K562 (cell line): ENCODE results near the gene FAM53B. TPM values are rescaled to one million over a fixed set of nuclear protein-coding genes. Genes with fewer than 3 reads are reported as not detected.

Experiments
- ATAC-seq: fragments of 200-7000 bp; cut with Tn5 transposase; 3 replicates; pipeline ENCODE4 v1.9.1; 2020; ENCODE audit warnings: moderate library complexity
- BruUV-seq: library from RNA; stranded (reverse); fragments of 400-500 nt; replicated peaks from 2 replicates; lab custom pipeline; 2021; lab: Mats Ljungman, UMichigan
- CTCF ChIA-PET: fragments of 300-600 bp; formaldehyde crosslinking; extraction: SDS; loops from one replicate; lab custom pipeline; 2021; ENCODE audit warnings: low intra/inter-chr PET ratio; lab: Yijun Ruan, JAX
- POLR2A ChIA-PET: fragments of 300-600, 350-650 bp; sonication (Branson Sonifier 250); formaldehyde crosslinking; extraction: SDS; loops from one replicate; lab custom pipeline; 2021; ENCODE audit warnings: antibody characterized with exemption, inconsistent platforms; lab: Yijun Ruan, JAX
- DNase-seq, 4 experiments: peaks; one replicate each; pipeline versions ENCODE4 v3.0.0 to v3.0.0-alpha.2; 2011 to 2018; ENCODE audit warnings: low spot score in 3 of 4, mixed read lengths in 3 of 4; ENCODE audit errors: extremely low read depth in 1 of 4
- FAIRE-seq: peaks from 2 replicates; lab custom pipeline; 2011; peaks lifted over from hg19 to GRCh38; lab: Jason Lieb, UNC
- H2AFZ ChIP-seq: 2 replicates; pipeline ENCODE4 v1.6.0; 2011; ENCODE audit warnings: low read depth, low read length, control low read depth, inconsistent platforms
- H3K27ac ChIP-seq: fragments of 200-600 bp; 3 replicates; pipeline ENCODE4 v1.8.0; 2011; ENCODE audit warnings: low read depth, mild to moderate bottlenecking, control low read depth, inconsistent platforms, low read length, moderate library complexity, mixed read lengths; ENCODE audit errors: extremely low read depth
- H3K27me3 ChIP-seq, 2 experiments: fragments of 300-600 bp in 1 of 2; 2 replicates in 1 of 2; 3 replicates in 1 of 2; pipeline versions ENCODE4 v1.6.0 to v1.8.0; 2011; ENCODE audit warnings: inconsistent platforms in 2 of 2, low read length in 2 of 2, mild to moderate bottlenecking in 1 of 2, mixed read lengths in 1 of 2, moderate library complexity in 1 of 2; ENCODE audit not compliant: control insufficient read depth in 2 of 2, insufficient read depth in 2 of 2
- H3K36me3 ChIP-seq: fragments of 300-600 bp; 3 replicates; pipeline ENCODE4 v1.8.0; 2011; ENCODE audit warnings: mild to moderate bottlenecking, low read length, inconsistent platforms; ENCODE audit not compliant: control insufficient read depth, insufficient read depth
- H3K4me1 ChIP-seq, 2 experiments: fragments of 200-600 bp in 1 of 2; replicated peaks in 1 of 2; 2 replicates in 1 of 2; 3 replicates in 1 of 2; pipeline versions ENCODE4 v1.5.1 to v1.8.0; 2011; ENCODE audit warnings: inconsistent platforms in 2 of 2, low read length in 2 of 2, mild to moderate bottlenecking in 1 of 2, mixed read lengths in 1 of 2, moderate library complexity in 1 of 2; ENCODE audit not compliant: control insufficient read depth in 2 of 2, insufficient read depth in 2 of 2
- H3K4me2 ChIP-seq: 2 replicates; pipeline ENCODE4 v1.6.1; 2011; ENCODE audit warnings: low read length, control low read depth, inconsistent platforms, mixed read lengths; ENCODE audit not compliant: insufficient read depth
- H3K4me3 ChIP-seq: fragments of 200-600 bp; sonication (generic), shearing (Covaris generic); 2 replicates; pipeline ENCODE4 v1.5.1; 2016; ENCODE audit warnings: control low read depth, inconsistent platforms
- H3K79me2 ChIP-seq: fragments of 200-600 bp; 3 replicates; pipeline ENCODE4 v1.8.0; 2011; ENCODE audit warnings: low read length, inconsistent platforms; ENCODE audit not compliant: control insufficient read depth, insufficient read depth
- H3K9ac ChIP-seq, 2 experiments: 2 replicates each; pipeline versions ENCODE4 v1.6.0 to v1.6.1; 2011; ENCODE audit warnings: low read depth in 2 of 2, low read length in 2 of 2, control low read depth in 1 of 2, inconsistent platforms in 1 of 2, mild to moderate bottlenecking in 1 of 2, mixed read lengths in 1 of 2; ENCODE audit not compliant: insufficient read depth in 1 of 2
- H3K9me1 ChIP-seq: one replicate; pipeline ENCODE4 v1.6.0; 2011; ENCODE audit warnings: inconsistent platforms, mild to moderate bottlenecking, low read length, moderate library complexity; ENCODE audit not compliant: control insufficient read depth, insufficient read depth
- H3K9me3 ChIP-seq: replicated peaks from 2 replicates; pipeline ENCODE4 v1.5.1; 2011; ENCODE audit warnings: low read depth, low read length, inconsistent platforms; ENCODE audit not compliant: control insufficient read depth, insufficient read depth
- H4K20me1 ChIP-seq: replicated peaks from 2 replicates; pipeline ENCODE4 v1.6.1; 2011; ENCODE audit warnings: low read length, inconsistent platforms, mixed read lengths; ENCODE audit not compliant: control insufficient read depth, insufficient read depth
- DMBX1 ChIP-seq: fragments of 250-450 bp; sonication (Bioruptor Pico); IDR thresholded peaks from 2 replicates; pipeline ENCODE4 v1.8.0; 2022; ENCODE audit warnings: inconsistent platforms, mild to moderate bottlenecking, moderate library complexity, borderline replicate concordance
- KHSRP ChIP-seq: fragments of 450-650 bp; IDR thresholded peaks from 2 replicates; pipeline ENCODE4 v1.6.1; 2017
- MAFF ChIP-seq: IDR thresholded peaks from 2 replicates; pipeline ENCODE4 v1.6.1; 2012; ENCODE audit warnings: low read length, improper control_type of control experiment
- MEF2D ChIP-seq: conservative IDR thresholded peaks from 2 replicates; pipeline ENCODE4 v1.6.1; 2016; ENCODE audit warnings: low read depth, missing genetic modification characterization, missing compliant biosample characterization
- PTTG1 ChIP-seq: fragments of 450-650 bp; IDR thresholded peaks from 2 replicates; pipeline ENCODE4 v1.6.1; 2016; ENCODE audit warnings: low read depth, mild to moderate bottlenecking, missing genetic modification characterization, missing compliant biosample characterization
- SAFB ChIP-seq: fragments of 200-400 bp; formaldehyde crosslinking; IDR thresholded peaks from 2 replicates; pipeline ENCODE4 v1.6.1; 2017; ENCODE audit warnings: low read depth, low read length, borderline replicate concordance
- SMAD4 ChIP-seq: fragments of 250-450 bp; sonication (Bioruptor Pico); conservative IDR thresholded peaks from 2 replicates; pipeline ENCODE4 v1.8.0; 2021; ENCODE audit warnings: inconsistent platforms, mild to moderate bottlenecking, moderate library complexity
- SPI1 ChIP-seq: IDR thresholded peaks from 2 replicates; pipeline ENCODE4 v1.6.1; 2011; ENCODE audit warnings: low read depth, low read length, control low read depth, borderline replicate concordance
- ZNF165 ChIP-seq: fragments of 250-450 bp; sonication (Bioruptor Pico); IDR thresholded peaks from 2 replicates; pipeline ENCODE4 v1.4.0; 2020; ENCODE audit warnings: borderline replicate concordance
- WGBS: fragments of 100-300 bp; shearing (Covaris generic); methylation state at CpG from one replicate; pipeline ENCODE4 v1.1.6; 2016; ENCODE audit warnings: low coverage, mixed read lengths; ENCODE audit not compliant: insufficient coverage; ENCODE audit errors: missing lambda C conversion rate; 5-methylcytosine and 5-hydroxymethylcytosine counted together
- in situ Hi-C: fragments of 300-500 bp; cut with MboI; formaldehyde crosslinking; loops from 4 replicates; pipeline ENCODE4 v1.15.0; 2018; ENCODE audit warnings: inconsistent platforms, mixed read lengths
- intact Hi-C: fragments of 100-400 bp; cut with micrococcal nuclease; formaldehyde crosslinking; loops from 2 replicates; pipeline ENCODE4 v1.14.2; 2022
- polyA plus RNA-seq, 8 experiments: library from polyadenylated mRNA; depleted of rRNA in 4 of 8; stranded (reverse) in 5 of 8; unstranded in 3 of 8; fragments of >200 nt; fragmentation: Nextera tagmentation in 2 of 8; fragmentation: Illumina TruSeq in 1 of 8; extraction: Ambion mirVana in 2 of 8; extraction: Trizol in 1 of 8; gene quantifications; 2 replicates each; pipeline versions ENCODE4 v1.2.1 to v1.2.3, GENCODE V29; 2011 to 2014; ENCODE audit warnings: inconsistent platforms in 1 of 8, missing spikeins in 1 of 8
- total RNA-seq, 7 experiments: library from RNA; depleted of rRNA in 6 of 7; stranded (reverse); fragments of >200 nt in 6 of 7; fragmentation: Illumina TruSeq in 2 of 7; extraction: Trizol in 2 of 7; gene quantifications; 2 replicates each; pipeline versions ENCODE4 v1.2.1 to v1.2.3, GENCODE V29; 2011 to 2021; ENCODE audit warnings: low replicate concordance in 1 of 7
- TF ChIP-seq, protein P1 (sequence below), 2 experiments: IDR thresholded peaks in 1 of 2; conservative IDR thresholded peaks in 1 of 2; 2 replicates each; pipeline ENCODE4 v1.6.1; 2016; ENCODE audit warnings: low read depth in 2 of 2, mild to moderate bottlenecking in 1 of 2, missing compliant biosample characterization in 1 of 2, missing genetic modification characterization in 1 of 2, moderate library complexity in 1 of 2

FAM53B gene
- total and polyA plus RNA-seq, 9 of the 15 experiments (the other 6 are each of a cell fraction or from before 2014, with no cell fraction given), result 0.03 to 16.5 (median 5.0) TPM

DNA sequence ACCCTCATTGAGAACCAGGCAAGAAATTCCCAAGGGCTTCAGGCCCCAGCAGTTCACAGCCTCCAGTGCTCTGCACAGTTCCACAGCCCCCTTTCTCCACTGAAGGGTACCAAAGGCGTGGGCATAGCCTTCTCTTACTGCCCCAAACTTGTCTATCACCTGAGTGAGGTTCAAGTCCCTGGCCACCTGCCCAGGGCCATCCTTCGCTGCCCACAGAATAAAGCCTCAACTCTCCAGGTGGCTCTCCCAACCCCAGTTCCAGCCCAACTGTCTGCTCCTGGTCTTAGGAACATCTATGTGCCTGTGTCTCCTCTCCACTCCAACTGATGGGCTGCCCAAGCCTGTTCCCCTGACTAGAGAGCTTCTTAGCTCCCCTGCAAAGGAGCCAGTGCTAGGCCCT lies 79.1 kb downstream of the FAM53B start:
- CTCF ChIA-PET, result no interaction called here
- no peak overlapping the region for H3K4me3 ChIP-seq
- POLR2A ChIA-PET, result no interaction called here
- H3K4me1 ChIP-seq, result peaks cover 11 to 34% of the 10 kb centered on the region in 2 experiments
- 100% methylated on average over 1 of the region's 2 CpGs for WGBS
- no peak overlapping the region for H3K27ac ChIP-seq
- DNase-seq (no peak), FAIRE-seq (no peak), ATAC-seq (no peak)
- no TSS peak for BruUV-seq
- in situ Hi-C loops (no loop called here), intact Hi-C loops (no loop called here)
- no peaks in the 10 kb centered on the region for H3K9me1 ChIP-seq
- H3K79me2 ChIP-seq, result peaks cover 3% of the 10 kb centered on the region; the same call in 2 of the 3 replicates
- no peak overlapping the region for H3K4me2 ChIP-seq
- TF ChIP-seq ZNF165 (CRISPR knock-in tag), result no peak
- TF ChIP-seq DMBX1, result no peak
- TF ChIP-seq MEF2D (tag), result no peak
- TF ChIP-seq, protein P1, sequence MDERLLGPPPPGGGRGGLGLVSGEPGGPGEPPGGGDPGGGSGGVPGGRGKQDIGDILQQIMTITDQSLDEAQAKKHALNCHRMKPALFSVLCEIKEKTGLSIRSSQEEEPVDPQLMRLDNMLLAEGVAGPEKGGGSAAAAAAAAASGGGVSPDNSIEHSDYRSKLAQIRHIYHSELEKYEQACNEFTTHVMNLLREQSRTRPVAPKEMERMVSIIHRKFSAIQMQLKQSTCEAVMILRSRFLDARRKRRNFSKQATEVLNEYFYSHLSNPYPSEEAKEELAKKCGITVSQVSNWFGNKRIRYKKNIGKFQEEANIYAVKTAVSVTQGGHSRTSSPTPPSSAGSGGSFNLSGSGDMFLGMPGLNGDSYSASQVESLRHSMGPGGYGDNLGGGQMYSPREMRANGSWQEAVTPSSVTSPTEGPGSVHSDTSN (CRISPR knock-in tag; IDR thresholded peaks at IDR 0.05; ENCODE audit: low read depth), result no peak
- TF ChIP-seq, protein P1 (tag; conservative IDR thresholded peaks at IDR 0.05; ENCODE audit: low read depth), result no peak
- TF ChIP-seq SPI1, result no peak
- no peak for TF ChIP-seq SMAD4 (CRISPR knock-in tag)
- TF ChIP-seq SAFB, result no peak
- TF ChIP-seq KHSRP, result no peak
- no peak for TF ChIP-seq MAFF
- TF ChIP-seq PTTG1 (tag), result no peak
- TF ChIP-seq, all 486 proteins: peak for 0
- Histone ChIP-seq H3K9ac (no peak overlapping the region), H3K9me3 (no peaks in the 10 kb centered on the region), H4K20me1 (0 out of 2 replicates have a peak, but pooled peaks cover 4% of the 10 kb centered on the region), H3K27me3 (no peaks in the 10 kb centered on the region), H2AFZ (no peak overlapping the region), H3K36me3 (peaks cover 13% of the 10 kb centered on the region; the same call in 1 of the 3 replicates)
